ENCODE data around the gene THSD4.

THSD4 gene

GRCh38 chr15:71364117-71364584 lies 248.9 kb downstream of the THSD4 start:
- TF ChIP-seq, protein P1, sequence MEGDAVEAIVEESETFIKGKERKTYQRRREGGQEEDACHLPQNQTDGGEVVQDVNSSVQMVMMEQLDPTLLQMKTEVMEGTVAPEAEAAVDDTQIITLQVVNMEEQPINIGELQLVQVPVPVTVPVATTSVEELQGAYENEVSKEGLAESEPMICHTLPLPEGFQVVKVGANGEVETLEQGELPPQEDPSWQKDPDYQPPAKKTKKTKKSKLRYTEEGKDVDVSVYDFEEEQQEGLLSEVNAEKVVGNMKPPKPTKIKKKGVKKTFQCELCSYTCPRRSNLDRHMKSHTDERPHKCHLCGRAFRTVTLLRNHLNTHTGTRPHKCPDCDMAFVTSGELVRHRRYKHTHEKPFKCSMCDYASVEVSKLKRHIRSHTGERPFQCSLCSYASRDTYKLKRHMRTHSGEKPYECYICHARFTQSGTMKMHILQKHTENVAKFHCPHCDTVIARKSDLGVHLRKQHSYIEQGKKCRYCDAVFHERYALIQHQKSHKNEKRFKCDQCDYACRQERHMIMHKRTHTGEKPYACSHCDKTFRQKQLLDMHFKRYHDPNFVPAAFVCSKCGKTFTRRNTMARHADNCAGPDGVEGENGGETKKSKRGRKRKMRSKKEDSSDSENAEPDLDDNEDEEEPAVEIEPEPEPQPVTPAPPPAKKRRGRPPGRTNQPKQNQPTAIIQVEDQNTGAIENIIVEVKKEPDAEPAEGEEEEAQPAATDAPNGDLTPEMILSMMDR (IDR thresholded peaks at IDR 0.05): no peak

DNA sequence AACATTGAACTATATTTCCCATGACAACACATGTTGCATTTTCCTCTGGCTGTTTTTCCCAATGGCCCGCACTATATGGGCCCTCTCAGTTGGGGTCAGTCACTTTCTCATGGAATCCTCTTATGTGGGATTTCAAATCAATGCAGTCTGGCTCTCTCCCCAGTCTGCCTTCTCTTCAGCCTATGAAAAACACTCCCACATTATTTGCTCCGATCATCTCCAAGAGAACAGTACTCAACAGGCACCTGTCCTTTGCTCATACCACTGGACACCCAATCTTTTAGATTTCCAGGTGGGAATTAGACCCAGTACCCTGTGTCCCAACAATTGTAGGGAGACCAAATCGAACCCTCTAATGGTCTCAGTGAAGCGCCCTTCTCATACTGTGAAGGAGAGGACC lies 251.3 kb downstream of the THSD4 start:
- TF ChIP-seq, protein P1 (IDR thresholded peaks at IDR 0.05): no peak

GRCh38 chr15:71366926-71367325 lies 251.7 kb downstream of the THSD4 start:
- TF ChIP-seq, protein P1 (IDR thresholded peaks at IDR 0.05): no peak

DNA sequence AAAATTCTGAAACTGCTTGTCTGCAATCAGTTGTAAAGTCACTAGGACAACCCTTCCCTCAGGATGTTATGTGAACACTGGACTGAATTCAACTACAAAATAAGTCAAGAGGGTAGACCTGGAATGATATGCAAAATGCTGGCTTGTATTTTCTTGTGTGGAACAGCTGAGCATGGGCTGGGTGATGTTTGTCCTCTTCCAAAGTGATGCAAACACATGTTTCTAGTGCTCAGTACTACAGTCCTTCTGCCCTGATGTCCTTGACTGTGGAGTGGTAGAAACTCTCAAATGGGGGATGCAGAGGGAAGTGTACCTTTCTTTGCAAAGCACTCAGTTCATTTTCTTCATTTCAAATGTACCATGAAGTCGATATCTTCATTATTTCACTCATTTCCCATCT lies 258.6 kb downstream of the THSD4 start:
- TF ChIP-seq, protein P1 (IDR thresholded peaks at IDR 0.05): no peak

- TF ChIP-seq, protein P1 (IDR thresholded peaks at IDR 0.05): no peak
Observed at GRCh38 chr15:71374607-71375352, 259.5 kb downstream of the THSD4 start.

GRCh38 chr15:71375934-71376333 lies 260.7 kb downstream of the THSD4 start:
- TF ChIP-seq, protein P1 (IDR thresholded peaks at IDR 0.05): no peak

DNA sequence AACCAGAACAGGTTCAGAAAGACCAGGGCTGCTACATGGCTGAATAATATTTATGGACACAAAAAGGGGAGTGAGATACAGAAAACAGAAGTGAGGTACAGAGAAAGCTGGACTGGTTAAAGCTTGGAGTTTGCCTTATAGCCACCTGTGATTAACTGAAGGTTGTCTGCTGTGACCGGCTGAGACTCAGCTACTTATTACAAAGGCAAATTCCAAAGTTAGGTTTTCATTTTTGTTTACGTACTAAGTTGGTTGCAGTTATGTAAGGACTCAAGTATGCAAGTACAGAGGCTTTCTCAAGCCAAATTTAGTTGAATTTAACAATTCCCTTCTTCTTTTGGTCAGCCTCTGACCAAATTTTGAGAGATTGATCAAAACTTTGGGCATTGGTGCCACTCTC lies 264.6 kb downstream of the THSD4 start:
- TF ChIP-seq, protein P1 (IDR thresholded peaks at IDR 0.05): no peak

Data from LNCAP (cell line).